Left ventricle myocardium inferior (tissue), 1 donor: ENCODE data around the gene OSBPL5. TPM values are rescaled to one million over a fixed set of nuclear protein-coding genes. Genes with fewer than 3 reads are reported as not detected.

Experiments
- DNase-seq: peaks from one replicate; pipeline ENCODE4 v3.0.0-alpha.2; 2020
- H3K27ac ChIP-seq: fragments of 200-600 bp; replicated peaks from 2 replicates; pipeline ENCODE4 v1.8.0; 2021
- H3K27me3 ChIP-seq: fragments of 200-600 bp; 2 replicates; pipeline ENCODE4 v1.8.0; 2021; ENCODE audit warnings: low read depth
- H3K36me3 ChIP-seq: fragments of 200-600 bp; 2 replicates; pipeline ENCODE4 v1.8.0; 2021
- H3K4me1 ChIP-seq: fragments of 200-600 bp; 2 replicates; pipeline ENCODE4 v1.8.0; 2021
- H3K4me3 ChIP-seq: fragments of 200-600 bp; 2 replicates; pipeline ENCODE4 v1.8.0; 2021; ENCODE audit warnings: mild to moderate bottlenecking, moderate library complexity
- H3K9me3 ChIP-seq: fragments of 200-600 bp; replicated peaks from 2 replicates; pipeline ENCODE4 v1.8.0; 2021
- CTCF ChIP-seq: fragments of 200-600 bp; IDR thresholded peaks from 2 replicates; pipeline ENCODE4 v1.8.0; 2021; ENCODE audit warnings: antibody characterized with exemption, mild to moderate bottlenecking, borderline replicate concordance
- intact Hi-C: fragments of 100-400 bp; cut with micrococcal nuclease; formaldehyde crosslinking; loops from one replicate; pipeline ENCODE4 v1.11.0; 2022
- total RNA-seq: library from RNA; stranded (reverse); fragmentation: NEBNext Ultra II Directional; extraction: Animal tissue kit (Norgen Biotek cat#: 25700); gene quantifications from one replicate; pipeline ENCODE4 v1.2.1, GENCODE V29; 2021
- donor health status: DM: no; HTN: yes; CAD: no; lungs with severe emphysema.

OSBPL5 gene
- total RNA-seq, 1 donor from 2014 or later = 11.4 TPM

GRCh38 chr11:3109434-3109833 is 55.7 kb downstream of the OSBPL5 start:
- no peak for DNase-seq
- intact Hi-C loops = no loop called here
- Histone ChIP-seq H3K9me3 (peaks cover 5% of the 10 kb centered on the region), H3K27ac (no peak overlapping the region), H3K27me3 (no peaks in the 10 kb centered on the region), H3K4me3 (no peak overlapping the region), H3K36me3 (peaks cover 40% of the 10 kb centered on the region), H3K4me1 (no peaks in the 10 kb centered on the region)
- TF ChIP-seq CTCF = no peak

DNA sequence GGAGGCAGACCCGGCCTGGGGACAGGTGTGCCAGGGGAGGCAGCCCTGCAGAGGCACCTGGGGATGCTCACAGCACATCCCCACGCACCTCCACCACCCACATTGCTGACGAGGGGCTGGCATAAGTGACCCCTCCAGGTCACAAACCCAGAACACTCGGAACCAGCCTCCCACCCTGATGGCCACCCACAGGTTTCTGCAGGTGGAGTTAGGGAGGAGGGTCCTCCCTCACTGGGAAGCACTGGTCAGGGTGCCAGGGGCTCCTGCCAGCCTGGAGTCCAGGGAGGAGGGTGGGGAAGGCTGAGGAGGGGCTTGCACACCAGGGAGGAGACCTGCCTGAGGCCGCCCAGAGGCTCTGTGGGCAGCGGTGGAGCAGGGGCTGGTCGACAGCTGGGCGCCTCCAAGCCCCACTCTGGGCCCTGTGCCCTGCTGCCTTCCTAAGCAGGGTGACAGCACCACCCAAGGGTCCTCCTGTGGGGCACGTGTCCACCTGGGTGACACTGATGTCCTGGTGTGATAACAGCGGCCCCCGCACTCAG is 56.9 kb downstream of the OSBPL5 start:
- peaks cover 38% of the 10 kb centered on the region for H3K36me3 ChIP-seq
- intact Hi-C loops = no loop called here

GRCh38 chr11:3107608-3108182 is 57.4 kb downstream of the OSBPL5 start:
- Histone ChIP-seq H3K4me1 (no peaks in the 10 kb centered on the region), H3K36me3 (peaks cover 38% of the 10 kb centered on the region), H3K9me3 (no peaks in the 10 kb centered on the region), H3K4me3 (no peak overlapping the region), H3K27me3 (no peaks in the 10 kb centered on the region), H3K27ac (no peak overlapping the region)
- no peak for TF ChIP-seq CTCF
- intact Hi-C loops = no loop called here
- DNase-seq = no peak

More for the DNA sequence above, 56.9 kb downstream of the OSBPL5 start:
- Histone ChIP-seq H3K27me3 (no peaks in the 10 kb centered on the region), H3K4me3 (no peak overlapping the region), H3K4me1 (no peaks in the 10 kb centered on the region), H3K27ac (no peak overlapping the region), H3K9me3 (no peaks in the 10 kb centered on the region)
- no peak for TF ChIP-seq CTCF
- no peak for DNase-seq

GRCh38 chr11:3106736-3107524 is 58.2 kb downstream of the OSBPL5 start:
- TF ChIP-seq CTCF = no peak
- Histone ChIP-seq H3K27ac (no peak overlapping the region), H3K36me3 (peaks cover 43% of the 10 kb centered on the region)

GRCh38 chr11:3105791-3106735 is 59.0 kb downstream of the OSBPL5 start:
- Histone ChIP-seq H3K36me3 (peaks cover 51% of the 10 kb centered on the region), H3K27me3 (no peaks in the 10 kb centered on the region), H3K27ac (no peak overlapping the region), H3K4me1 (no peaks in the 10 kb centered on the region), H3K4me3 (no peak overlapping the region), H3K9me3 (no peaks in the 10 kb centered on the region)
- DNase-seq = no peak
- TF ChIP-seq CTCF = no peak
- intact Hi-C loops = no loop called here

More at GRCh38 chr11:3106736-3107524, 58.2 kb downstream of the OSBPL5 start:
- H3K4me3 ChIP-seq = no peak overlapping the region
- intact Hi-C loops = no loop called here
- H3K4me1 ChIP-seq = no peaks in the 10 kb centered on the region
- H3K9me3 ChIP-seq = no peaks in the 10 kb centered on the region
- no peaks in the 10 kb centered on the region for H3K27me3 ChIP-seq
- DNase-seq = no peak
